Activated naive CD4-positive, alpha-beta T cell treated with anti-CD3 and anti-CD28 coated beads, Interleukin-2, amount 10 ng/mL, durations not matched to agents 7 days and 5 days (primary cell): ENCODE results near the gene MTURN.
"Not testable (repeated sequence)": the region's sequence is repeated elsewhere in the genome, so short reads cannot be mapped to it uniquely, and the experiment has no call there.

Source experiments
- CTCF ChIA-PET: fragments of 350-600 bp; sonication (Branson Sonifier 250); formaldehyde crosslinking; loops from one replicate; lab custom pipeline; 2021; ENCODE audit warnings: antibody characterized with exemption; lab: Charles Lee
- DNase-seq: peaks from one replicate; pipeline ENCODE4 v3.0.0-alpha.2; 2020
- H3K27ac Mint-ChIP-seq: one replicate; pipeline ENCODE4 v1.8.0; 2021; ENCODE audit warnings: mild to moderate bottlenecking, moderate library complexity, mixed read lengths
- H3K27me3 Mint-ChIP-seq: one replicate; pipeline ENCODE4 v1.8.0; 2021; ENCODE audit warnings: mild to moderate bottlenecking, mixed read lengths
- H3K36me3 Mint-ChIP-seq: one replicate; pipeline ENCODE4 v1.8.0; 2021; ENCODE audit warnings: mixed read lengths
- H3K4me1 Mint-ChIP-seq: one replicate; pipeline ENCODE4 v1.8.0; 2021; ENCODE audit warnings: mixed read lengths
- H3K4me3 Mint-ChIP-seq: one replicate; pipeline ENCODE4 v1.8.0; 2021; ENCODE audit warnings: mild to moderate bottlenecking, moderate library complexity, mixed read lengths
- H3K9me3 Mint-ChIP-seq: one replicate; pipeline ENCODE4 v1.8.0; 2021; ENCODE audit warnings: mixed read lengths

The MTURN gene

DNA sequence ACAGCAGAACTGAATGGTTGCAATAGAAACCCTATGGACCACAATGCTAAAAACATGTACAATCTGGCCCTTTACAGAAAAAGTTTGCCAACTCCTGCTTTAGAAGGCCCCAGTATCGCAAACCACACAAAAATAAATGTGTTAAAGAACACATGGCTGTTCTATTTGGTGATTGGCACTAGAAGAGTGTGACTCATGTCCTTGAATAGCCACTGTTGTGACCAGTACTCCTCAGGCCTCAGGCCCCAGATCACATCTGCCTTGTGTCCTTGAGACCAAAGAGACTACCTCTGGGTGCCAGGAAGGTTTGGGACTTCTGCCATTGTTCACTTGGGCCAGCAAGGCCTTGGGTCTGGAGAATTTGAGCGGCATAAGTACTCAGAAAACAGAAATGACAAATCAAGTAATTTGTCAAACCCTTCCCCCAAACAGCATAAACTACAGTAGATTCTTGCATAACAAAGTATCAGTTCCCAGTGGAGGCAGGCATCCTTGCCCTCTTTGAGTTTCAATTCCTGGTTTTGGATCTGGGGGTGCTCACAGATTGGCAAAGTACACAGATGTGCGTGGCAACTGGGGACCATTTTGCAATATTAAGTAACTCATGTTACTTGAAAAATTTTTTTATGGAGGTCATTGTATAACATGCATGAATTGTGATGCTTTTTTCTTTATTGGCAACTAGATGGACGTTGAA is 50.2 kb downstream of the MTURN start:
- Mint-ChIP-seq H3K9me3 (peaks cover 10% of the 10 kb centered on the region), H3K27ac (no peak overlapping the region), H3K4me1 (no peaks in the 10 kb centered on the region), H3K36me3 (no peaks in the 10 kb centered on the region), H3K4me3 (no peak overlapping the region), H3K27me3 (peaks cover 9% of the 10 kb centered on the region)
- no peak for DNase-seq
- CTCF ChIA-PET = no interaction called here

GRCh38 chr7:30185496-30185895 is 50.7 kb downstream of the MTURN start:
- CTCF ChIA-PET = no interaction called here
- Mint-ChIP-seq H3K4me3 (no peak overlapping the region), H3K9me3 (peaks cover 10% of the 10 kb centered on the region), H3K36me3 (no peaks in the 10 kb centered on the region), H3K27me3 (peaks cover 9% of the 10 kb centered on the region), H3K27ac (no peak overlapping the region), H3K4me1 (no peaks in the 10 kb centered on the region)
- DNase-seq = no peak

- Mint-ChIP-seq H3K27me3 (peaks cover 9% of the 10 kb centered on the region), H3K4me3 (no peak overlapping the region), H3K9me3 (peaks cover 8% of the 10 kb centered on the region), H3K36me3 (no peaks in the 10 kb centered on the region), H3K4me1 (no peaks in the 10 kb centered on the region), H3K27ac (no peak overlapping the region)
- DNase-seq = no peak
- CTCF ChIA-PET = no interaction called here
These were observed 51.9 kb downstream of the MTURN start for GRCh38 chr7:30186725-30187124.

- no peak overlapping the region for H3K4me3 Mint-ChIP-seq
- H3K4me1 Mint-ChIP-seq = no peaks in the 10 kb centered on the region
- peaks cover 9% of the 10 kb centered on the region for H3K27me3 Mint-ChIP-seq
- H3K9me3 Mint-ChIP-seq = peaks cover 8% of the 10 kb centered on the region
- H3K36me3 Mint-ChIP-seq = no peaks in the 10 kb centered on the region
- no peak for DNase-seq
- no peak overlapping the region for H3K27ac Mint-ChIP-seq
- CTCF ChIA-PET = no interaction called here
These were observed 52.7 kb downstream of the MTURN start for GRCh38 chr7:30187513-30187912.

- not testable (repeated sequence) for H3K9me3 Mint-ChIP-seq
These were observed 53.6 kb downstream of the MTURN start for GRCh38 chr7:30188381-30188780.

DNA sequence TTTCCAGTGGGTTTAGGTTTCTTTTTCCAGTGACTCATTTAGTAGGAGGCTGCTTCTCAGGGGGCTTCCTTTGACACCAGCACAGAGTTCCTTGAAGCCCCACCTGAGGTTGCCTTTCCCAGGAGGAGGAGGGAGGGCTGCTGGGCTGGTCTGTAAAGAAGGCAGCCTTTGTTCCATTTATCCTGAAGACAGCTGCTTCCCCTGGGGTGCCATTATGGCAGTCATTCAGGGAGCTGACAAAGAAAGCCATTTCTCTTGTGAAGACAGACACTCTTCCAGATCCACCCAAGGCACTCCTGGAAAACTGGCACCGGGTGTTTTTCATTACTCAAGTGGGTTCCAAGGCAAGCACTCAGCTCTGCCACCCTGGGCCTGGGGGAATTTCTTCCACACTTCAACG is 54.0 kb downstream of the MTURN start:
- H3K4me3 Mint-ChIP-seq = no peak overlapping the region

More at GRCh38 chr7:30188381-30188780, 53.6 kb downstream of the MTURN start:
- H3K27me3 Mint-ChIP-seq, H3K4me1 Mint-ChIP-seq, H3K36me3 Mint-ChIP-seq, CTCF ChIA-PET, DNase-seq, H3K27ac Mint-ChIP-seq, H3K4me3 Mint-ChIP-seq: not testable (repeated sequence)

GRCh38 chr7:30191809-30192208 is 57.0 kb downstream of the MTURN start:
- Mint-ChIP-seq H3K36me3 (no peaks in the 10 kb centered on the region), H3K4me1 (no peaks in the 10 kb centered on the region), H3K27ac (no peak overlapping the region), H3K4me3 (no peak overlapping the region), H3K27me3 (peaks cover 5% of the 10 kb centered on the region), H3K9me3 (peaks cover 23% of the 10 kb centered on the region)
- CTCF ChIA-PET = interaction anchor here (1.3 kb wide), 1 partner anchor 9 kb away, joined by 3 read pairs; no protein-coding TSS in a partner anchor
- no peak for DNase-seq

More for the DNA sequence above, 54.0 kb downstream of the MTURN start:
- Mint-ChIP-seq H3K27ac (no peak overlapping the region), H3K27me3 (peaks cover 9% of the 10 kb centered on the region), H3K9me3 (peaks cover 8% of the 10 kb centered on the region), H3K36me3 (no peaks in the 10 kb centered on the region), H3K4me1 (no peaks in the 10 kb centered on the region)
- DNase-seq = no peak
- CTCF ChIA-PET = no interaction called here

DNA sequence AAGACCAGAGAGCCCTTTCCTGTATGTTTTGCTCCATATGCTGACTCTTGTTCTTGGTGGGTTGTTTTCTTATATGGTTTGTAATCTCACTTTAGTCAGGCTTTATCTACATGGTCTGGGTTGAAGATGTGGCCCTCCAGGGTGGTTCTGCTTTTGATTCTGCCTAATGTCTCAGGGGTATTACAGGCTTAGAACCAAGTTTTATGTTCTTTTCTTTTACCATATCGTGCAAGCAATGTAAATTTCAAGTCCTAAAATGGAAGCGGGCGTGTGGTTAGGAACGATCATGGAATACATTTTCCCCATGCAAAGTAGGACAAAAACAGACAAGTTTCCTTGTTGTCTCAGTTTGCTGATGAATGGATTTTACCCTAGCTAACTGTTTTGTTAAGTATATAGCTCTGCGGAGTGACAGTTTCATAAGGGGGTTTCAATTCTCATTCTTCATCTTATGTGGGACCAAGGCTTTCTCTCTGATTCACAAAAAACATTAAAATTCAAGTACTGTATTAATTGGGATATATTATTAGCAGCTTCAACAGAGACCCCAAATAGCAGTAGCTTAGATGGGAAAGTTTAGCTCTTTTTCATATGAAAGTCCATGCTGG is 58.7 kb downstream of the MTURN start:
- Mint-ChIP-seq H3K9me3 (peaks cover 22% of the 10 kb centered on the region), H3K27me3 (peaks cover 4% of the 10 kb centered on the region), H3K4me1 (no peaks in the 10 kb centered on the region), H3K27ac (no peak overlapping the region), H3K36me3 (no peaks in the 10 kb centered on the region), H3K4me3 (no peak overlapping the region)
- DNase-seq = no peak
- CTCF ChIA-PET = interaction anchor here (1.1 kb wide), 1 partner anchor 11 kb away, joined by 3 read pairs; no protein-coding TSS in a partner anchor

- H3K27ac Mint-ChIP-seq = no peak overlapping the region
- H3K27me3 Mint-ChIP-seq = peaks cover 4% of the 10 kb centered on the region
- H3K4me1 Mint-ChIP-seq = no peaks in the 10 kb centered on the region
- H3K4me3 Mint-ChIP-seq = no peak overlapping the region
- CTCF ChIA-PET = no interaction called here
- DNase-seq = no peak
- peaks cover 22% of the 10 kb centered on the region for H3K9me3 Mint-ChIP-seq
- H3K36me3 Mint-ChIP-seq = no peaks in the 10 kb centered on the region
These were observed 61.6 kb downstream of the MTURN start for GRCh38 chr7:30196408-30196807.

DNA sequence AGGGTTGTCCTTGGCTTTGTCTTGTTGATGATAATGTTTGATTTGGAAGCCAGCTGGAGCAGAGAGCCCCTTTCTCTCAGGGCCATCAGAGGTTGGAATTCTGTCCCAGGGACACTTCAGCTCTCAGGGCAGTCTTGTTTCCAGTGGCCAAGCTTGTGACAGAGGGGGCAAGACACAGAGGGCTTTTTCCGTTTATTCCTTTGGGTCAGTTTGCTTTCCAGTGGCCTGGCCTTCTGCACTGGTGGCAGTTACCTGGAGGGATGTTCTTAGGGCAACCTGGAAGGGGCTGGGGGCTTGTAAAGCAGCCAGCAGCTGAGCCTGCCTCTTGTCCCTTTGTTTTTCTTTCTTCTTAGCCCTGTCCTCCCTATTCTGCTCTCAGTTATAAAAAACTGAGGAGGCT is 62.7 kb downstream of the MTURN start:
- Mint-ChIP-seq H3K36me3 (no peaks in the 10 kb centered on the region), H3K4me1 (no peaks in the 10 kb centered on the region), H3K9me3 (peaks cover 22% of the 10 kb centered on the region), H3K4me3 (no peak overlapping the region), H3K27ac (no peak overlapping the region), H3K27me3 (peaks cover 4% of the 10 kb centered on the region)
- DNase-seq = no peak
- CTCF ChIA-PET = no interaction called here

- Mint-ChIP-seq H3K27me3 (peaks cover 4% of the 10 kb centered on the region), H3K9me3 (peaks cover 21% of the 10 kb centered on the region), H3K36me3 (no peaks in the 10 kb centered on the region), H3K4me1 (no peaks in the 10 kb centered on the region), H3K27ac (no peak overlapping the region), H3K4me3 (no peak overlapping the region)
- no peak for DNase-seq
- CTCF ChIA-PET = no interaction called here
These were observed 64.5 kb downstream of the MTURN start for GRCh38 chr7:30199271-30199670.

GRCh38 chr7:30200591-30200990 is 65.8 kb downstream of the MTURN start:
- DNase-seq = no peak
- peaks cover 18% of the 10 kb centered on the region for H3K9me3 Mint-ChIP-seq
- no peaks in the 10 kb centered on the region for H3K36me3 Mint-ChIP-seq
- no peak overlapping the region for H3K27ac Mint-ChIP-seq
- CTCF ChIA-PET = no interaction called here
- no peak overlapping the region for H3K4me3 Mint-ChIP-seq
- H3K4me1 Mint-ChIP-seq = no peaks in the 10 kb centered on the region
- peaks cover 4% of the 10 kb centered on the region for H3K27me3 Mint-ChIP-seq

- CTCF ChIA-PET = no interaction called here
- Mint-ChIP-seq H3K4me3 (no peak overlapping the region), H3K9me3 (peaks cover 12% of the 10 kb centered on the region), H3K36me3 (no peaks in the 10 kb centered on the region), H3K4me1 (no peaks in the 10 kb centered on the region), H3K27me3 (peaks cover 4% of the 10 kb centered on the region), H3K27ac (no peak overlapping the region)
- DNase-seq = no peak
These were observed 66.4 kb downstream of the MTURN start for GRCh38 chr7:30201161-30201666.

GRCh38 chr7:30201921-30202320 is 67.1 kb downstream of the MTURN start:
- Mint-ChIP-seq H3K36me3 (no peaks in the 10 kb centered on the region), H3K4me3 (no peak overlapping the region), H3K4me1 (no peaks in the 10 kb centered on the region), H3K27ac (no peak overlapping the region), H3K27me3 (peaks cover 4% of the 10 kb centered on the region), H3K9me3 (peaks cover 5% of the 10 kb centered on the region)
- no peak for DNase-seq
- CTCF ChIA-PET = no interaction called here

- CTCF ChIA-PET = no interaction called here
- Mint-ChIP-seq H3K4me3 (no peak overlapping the region), H3K36me3 (no peaks in the 10 kb centered on the region), H3K4me1 (no peaks in the 10 kb centered on the region), H3K27me3 (peaks cover 4% of the 10 kb centered on the region), H3K9me3 (peaks cover 3% of the 10 kb centered on the region), H3K27ac (no peak overlapping the region)
- no peak for DNase-seq
These were observed 67.9 kb downstream of the MTURN start for GRCh38 chr7:30202671-30203070.
